IPS-18c (cell line): Measurements from ENCODE around the gene SLC17A9.

Source experiments
- H3K4me3 ChIP-seq: 2 replicates; pipeline ENCODE4 v1.7.0; 2013; ENCODE audit warnings: low read depth, mild to moderate bottlenecking, low read length, moderate library complexity; ENCODE audit not compliant: insufficient read depth
- H3K9me3 ChIP-seq: one replicate; pipeline ENCODE4 v1.6.1; 2013; ENCODE audit warnings: mild to moderate bottlenecking, low read length, moderate library complexity; ENCODE audit not compliant: control insufficient read depth, insufficient read depth

The SLC17A9 gene

GRCh38 chr20:62971211-62971949 is 18.9 kb downstream of the SLC17A9 start:
- Histone ChIP-seq H3K9me3 (no peaks in the 10 kb centered on the region), H3K4me3 (no peak overlapping the region)

GRCh38 chr20:62971950-62972844 is 19.7 kb downstream of the SLC17A9 start:
- peak overlapping the region; percentile 24 for H3K4me3 ChIP-seq

GRCh38 chr20:62972845-62973745 is 20.6 kb downstream of the SLC17A9 start:
- 0 out of 2 replicates have a peak overlapping the region, but pooled peaks have one; percentile 24 for H3K4me3 ChIP-seq

More at GRCh38 chr20:62971950-62972844, 19.7 kb downstream of the SLC17A9 start:
- no peaks in the 10 kb centered on the region for H3K9me3 ChIP-seq

GRCh38 chr20:62975251-62975760 is 22.8 kb downstream of the SLC17A9 start:
- H3K4me3 ChIP-seq: no peak overlapping the region
- H3K9me3 ChIP-seq: no peaks in the 10 kb centered on the region

More at GRCh38 chr20:62972845-62973745, 20.6 kb downstream of the SLC17A9 start:
- H3K9me3 ChIP-seq: no peaks in the 10 kb centered on the region

- no peak overlapping the region for H3K4me3 ChIP-seq
- H3K9me3 ChIP-seq: no peaks in the 10 kb centered on the region
These were observed 23.5 kb downstream of the SLC17A9 start for GRCh38 chr20:62975812-62976508.

GRCh38 chr20:62976886-62977285 is 24.4 kb downstream of the SLC17A9 start:
- H3K9me3 ChIP-seq: no peaks in the 10 kb centered on the region

GRCh38 chr20:62977613-62978560 is 25.4 kb downstream of the SLC17A9 start:
- no peaks in the 10 kb centered on the region for H3K9me3 ChIP-seq
- no peak overlapping the region for H3K4me3 ChIP-seq

More at GRCh38 chr20:62976886-62977285, 24.4 kb downstream of the SLC17A9 start:
- H3K4me3 ChIP-seq: no peak overlapping the region

GRCh38 chr20:62978561-62978943 is 26.0 kb downstream of the SLC17A9 start:
- Histone ChIP-seq H3K9me3 (no peaks in the 10 kb centered on the region), H3K4me3 (no peak overlapping the region)

- H3K9me3 ChIP-seq: no peaks in the 10 kb centered on the region
- H3K4me3 ChIP-seq: no peak overlapping the region
These were observed 26.8 kb downstream of the SLC17A9 start for GRCh38 chr20:62979310-62979709.

GRCh38 chr20:62979876-62980373 is 27.4 kb downstream of the SLC17A9 start:
- Histone ChIP-seq H3K9me3 (no peaks in the 10 kb centered on the region), H3K4me3 (no peak overlapping the region)

- H3K4me3 ChIP-seq: no peak overlapping the region
These were observed 28.0 kb downstream of the SLC17A9 start for GRCh38 chr20:62980380-62980960.

GRCh38 chr20:62980970-62981369 is 28.5 kb downstream of the SLC17A9 start:
- Histone ChIP-seq H3K4me3 (no peak overlapping the region), H3K9me3 (no peaks in the 10 kb centered on the region)

More at GRCh38 chr20:62980380-62980960, 28.0 kb downstream of the SLC17A9 start:
- no peaks in the 10 kb centered on the region for H3K9me3 ChIP-seq

- no peak overlapping the region for H3K4me3 ChIP-seq
These were observed 29.9 kb downstream of the SLC17A9 start for GRCh38 chr20:62982124-62983075.

GRCh38 chr20:62983210-62983609 is 30.7 kb downstream of the SLC17A9 start:
- Histone ChIP-seq H3K4me3 (no peak overlapping the region), H3K9me3 (no peaks in the 10 kb centered on the region)

More at GRCh38 chr20:62982124-62983075, 29.9 kb downstream of the SLC17A9 start:
- H3K9me3 ChIP-seq: no peaks in the 10 kb centered on the region
